Measurements from ENCODE around the gene ZBTB46. TPM values are rescaled to one million over a fixed set of nuclear protein-coding genes. Genes with fewer than 3 reads are reported as not detected.
"Not testable (repeated sequence)": the region's sequence is repeated elsewhere in the genome, so short reads cannot be mapped to it uniquely, and the experiment has no call there.

The ZBTB46 gene
- total RNA-seq, 2 experiments from 2014 or later, result 0.11 to 0.25 TPM

- Mint-ChIP-seq H3K9me3 (no peaks in the 10 kb centered on the region), H3K27ac (peak overlapping the region; percentile 95), H3K27me3 (no peaks in the 10 kb centered on the region), H3K4me3 (peak overlapping the region; percentile 88), H3K4me1 (peaks cover 14% of the 10 kb centered on the region), H3K36me3 (peaks cover 8% of the 10 kb centered on the region)
- peak; percentile 21 for ATAC-seq (ENCODE audit: low read depth)
- DNase-seq, result peak; percentile 81
- POLR2A ChIA-PET, result interaction anchor here (1.0 to 6.4 kb wide), 12 partner anchors 9 to 199 kb away, joined by 3 to 98 read pairs (median 4); partner anchors contain the start of genes ARFRP1, TPD52L2 and ZGPAT
Observed at GRCh38 chr20:63736893-63737694, 94.0 kb downstream of the ZBTB46 start.

- ATAC-seq (ENCODE audit: low read depth) (peak; percentile 53), DNase-seq (peak; percentile 84)
- peaks cover 8% of the 10 kb centered on the region for H3K36me3 Mint-ChIP-seq
- peak within 1 kb of the TSS; percentile 88 for H3K4me3 Mint-ChIP-seq
- POLR2A ChIA-PET, result interaction anchor here (0.6 to 6.4 kb wide), 13 partner anchors 8 to 342 kb away, joined by 3 to 98 read pairs (median 4); partner anchors contain the start of genes ARFRP1, PPDPF, TPD52L2 and ZGPAT
- no peaks in the 10 kb centered on the region for H3K9me3 Mint-ChIP-seq
- H3K27me3 Mint-ChIP-seq, result no peaks in the 10 kb centered on the region
- H3K27ac Mint-ChIP-seq, result peak within 1 kb of the TSS; percentile 95
- peaks cover 14% of the 10 kb centered on the region for H3K4me1 Mint-ChIP-seq
Observed at GRCh38 chr20:63735859-63736718, 95.0 kb downstream of the ZBTB46 start, which contains the start of gene LIME1. Gene LIME1, plus strand, starts transcription at chr20:63736664. Its CDS starts 886 bp downstream, at chr20:63737550.

GRCh38 chr20:63734946-63735858 lies 95.9 kb downstream of the ZBTB46 start:
- Mint-ChIP-seq H3K9me3 (no peaks in the 10 kb centered on the region), H3K27me3 (no peaks in the 10 kb centered on the region), H3K4me3 (peak overlapping the region; percentile 88), H3K27ac (peak overlapping the region; percentile 95), H3K36me3 (peaks cover 10% of the 10 kb centered on the region), H3K4me1 (peaks cover 14% of the 10 kb centered on the region)
- ATAC-seq (ENCODE audit: low read depth), result no peak
- POLR2A ChIA-PET, result interaction anchor here (0.6 to 6.4 kb wide), 8 partner anchors 7 to 343 kb away, joined by 3 to 98 read pairs (median 5); partner anchors contain the start of genes ARFRP1, PPDPF, TPD52L2 and ZGPAT
- peak; percentile 46 for DNase-seq

- peak overlapping the region; percentile 2 for H3K4me3 Mint-ChIP-seq
- H3K27ac Mint-ChIP-seq, result peak overlapping the region; percentile 75
- DNase-seq (no peak), ATAC-seq (ENCODE audit: low read depth) (no peak)
- no peaks in the 10 kb centered on the region for H3K9me3 Mint-ChIP-seq
- peaks cover 14% of the 10 kb centered on the region for H3K4me1 Mint-ChIP-seq
- H3K36me3 Mint-ChIP-seq, result peaks cover 13% of the 10 kb centered on the region
- POLR2A ChIA-PET, result interaction anchor here (6.4 kb wide), 1 partner anchor 26 kb away, joined by 98 read pairs; the partner anchor contains the start of genes ARFRP1 and ZGPAT
- no peaks in the 10 kb centered on the region for H3K27me3 Mint-ChIP-seq
Observed at GRCh38 chr20:63734111-63734945, 96.7 kb downstream of the ZBTB46 start.

GRCh38 chr20:63733579-63734081 lies 97.4 kb downstream of the ZBTB46 start:
- ATAC-seq (ENCODE audit: low read depth), result no peak
- POLR2A ChIA-PET, result interaction anchor here (0.7 to 6.4 kb wide), 2 partner anchors 26 to 31 kb away, joined by 3 to 98 read pairs; partner anchors contain the start of genes ARFRP1 and ZGPAT
- DNase-seq, result no peak
- Mint-ChIP-seq H3K36me3 (peaks cover 13% of the 10 kb centered on the region), H3K4me1 (peaks cover 14% of the 10 kb centered on the region), H3K27me3 (no peaks in the 10 kb centered on the region), H3K4me3 (peak overlapping the region; percentile 2), H3K9me3 (no peaks in the 10 kb centered on the region), H3K27ac (peak overlapping the region; percentile 75)

GRCh38 chr20:63733117-63733516 lies 97.9 kb downstream of the ZBTB46 start:
- DNase-seq, result no peak
- no peaks in the 10 kb centered on the region for H3K9me3 Mint-ChIP-seq
- ATAC-seq (ENCODE audit: low read depth), result no peak

GRCh38 chr20:63732118-63733095 lies 98.7 kb downstream of the ZBTB46 start:
- H3K4me1 Mint-ChIP-seq, result peaks cover 26% of the 10 kb centered on the region
- no peak overlapping the region for H3K27ac Mint-ChIP-seq
- peaks cover 15% of the 10 kb centered on the region for H3K36me3 Mint-ChIP-seq
- no peak overlapping the region for H3K4me3 Mint-ChIP-seq
- no peak for ATAC-seq (ENCODE audit: low read depth)
- POLR2A ChIA-PET, result no interaction called here
- H3K9me3 Mint-ChIP-seq, result no peaks in the 10 kb centered on the region
- no peaks in the 10 kb centered on the region for H3K27me3 Mint-ChIP-seq
- no peak for DNase-seq

More at GRCh38 chr20:63733117-63733516, 97.9 kb downstream of the ZBTB46 start:
- POLR2A ChIA-PET, result interaction anchor here (0.7 kb wide), 1 partner anchor 31 kb away, joined by 3 read pairs; no protein-coding TSS in a partner anchor
- H3K27me3 Mint-ChIP-seq, result no peaks in the 10 kb centered on the region
- H3K27ac Mint-ChIP-seq, result no peak overlapping the region
- peaks cover 20% of the 10 kb centered on the region for H3K4me1 Mint-ChIP-seq
- H3K36me3 Mint-ChIP-seq, result peaks cover 13% of the 10 kb centered on the region
- no peak overlapping the region for H3K4me3 Mint-ChIP-seq

GRCh38 chr20:63731410-63731809 lies 99.7 kb downstream of the ZBTB46 start:
- DNase-seq (no peak), ATAC-seq (ENCODE audit: low read depth) (no peak)
- no peaks in the 10 kb centered on the region for H3K27me3 Mint-ChIP-seq
- no peak overlapping the region for H3K4me3 Mint-ChIP-seq
- peaks cover 2% of the 10 kb centered on the region for H3K9me3 Mint-ChIP-seq
- POLR2A ChIA-PET, result interaction anchor here (0.7 to 4.2 kb wide), 2 partner anchors 23 to 515 kb away, joined by 3 to 21 read pairs; partner anchors contain the start of genes ARFRP1 and ZGPAT
- no peak overlapping the region for H3K27ac Mint-ChIP-seq
- H3K36me3 Mint-ChIP-seq, result peaks cover 22% of the 10 kb centered on the region
- peaks cover 30% of the 10 kb centered on the region for H3K4me1 Mint-ChIP-seq

- POLR2A ChIA-PET, result interaction anchor here (0.8 to 4.2 kb wide), 3 partner anchors 9 to 22 kb away, joined by 3 to 21 read pairs (median 3); partner anchors contain the start of genes ARFRP1, SLC2A4RG and ZGPAT
- H3K4me1 Mint-ChIP-seq, result peaks cover 22% of the 10 kb centered on the region
- not testable (repeated sequence) for H3K27ac Mint-ChIP-seq; H3K9me3 Mint-ChIP-seq; DNase-seq; H3K4me3 Mint-ChIP-seq; H3K27me3 Mint-ChIP-seq; ATAC-seq (ENCODE audit: low read depth)
- H3K36me3 Mint-ChIP-seq, result peaks cover 29% of the 10 kb centered on the region
Observed at GRCh38 chr20:63730189-63730733, 100.8 kb downstream of the ZBTB46 start.

- not testable (repeated sequence) for H3K27ac Mint-ChIP-seq; DNase-seq; H3K4me3 Mint-ChIP-seq; H3K27me3 Mint-ChIP-seq; ATAC-seq (ENCODE audit: low read depth)
- H3K36me3 Mint-ChIP-seq, result peaks cover 64% of the 10 kb centered on the region
- peaks cover 19% of the 10 kb centered on the region for H3K4me1 Mint-ChIP-seq
- POLR2A ChIA-PET, result interaction anchor here (1.5 to 2.7 kb wide), 2 partner anchors 11 to 16 kb away, joined by 4 to 11 read pairs; partner anchors contain the start of genes ARFRP1 and ZGPAT
- H3K9me3 Mint-ChIP-seq, result peaks cover 11% of the 10 kb centered on the region
Observed at GRCh38 chr20:63722967-63723622, 108.0 kb downstream of the ZBTB46 start.
